DOHH2 (cell line): ENCODE results near the gene SLC2A13.

ENCODE experiments used
- H3F3A ChIP-seq: fragments of 200-600 bp; sonication (generic), shearing (Covaris generic); 2 replicates; pipeline ENCODE4 v1.6.0; 2016; ENCODE audit warnings: antibody characterized with exemption, mild to moderate bottlenecking; ENCODE audit not compliant: control insufficient read depth, insufficient read depth
- H3K27ac ChIP-seq: fragments of 200-600 bp; sonication (generic); 2 replicates; pipeline ENCODE4 v1.5.1; 2014; ENCODE audit warnings: low read depth, mild to moderate bottlenecking, low read length, moderate library complexity
- H3K27me3 ChIP-seq: fragments of 200-600 bp; sonication (generic); 2 replicates; pipeline ENCODE4 v1.6.1; 2014; ENCODE audit warnings: mild to moderate bottlenecking, low read length, mixed read lengths; ENCODE audit not compliant: control insufficient read depth
- H3K36me3 ChIP-seq: fragments of 200-600 bp; sonication (generic); 2 replicates; pipeline ENCODE4 v1.6.1; 2014; ENCODE audit warnings: mild to moderate bottlenecking, low read length, moderate library complexity, mixed read lengths; ENCODE audit not compliant: control insufficient read depth
- H3K4me1 ChIP-seq: fragments of 200-600 bp; sonication (generic); 2 replicates; pipeline ENCODE4 v1.6.1; 2014; ENCODE audit warnings: mild to moderate bottlenecking, low read length, mixed read lengths; ENCODE audit not compliant: control insufficient read depth
- H3K4me2 ChIP-seq: fragments of 200-600 bp; sonication (generic); 2 replicates; pipeline ENCODE4 v1.6.0; 2014; ENCODE audit warnings: mild to moderate bottlenecking, low read length, moderate library complexity
- H3K4me3 ChIP-seq: fragments of 200-600 bp; sonication (generic); 2 replicates; pipeline ENCODE4 v1.5.1; 2014; ENCODE audit warnings: mild to moderate bottlenecking, low read length, mixed read lengths
- H3K79me2 ChIP-seq: fragments of 200-600 bp; sonication (generic); 2 replicates; pipeline ENCODE4 v1.6.1; 2014; ENCODE audit warnings: mild to moderate bottlenecking, low read length, mixed read lengths; ENCODE audit not compliant: control insufficient read depth
- H3K9me2 ChIP-seq: fragments of 200-600 bp; sonication (generic); replicated peaks from 2 replicates; pipeline ENCODE4 v1.6.1; 2014; ENCODE audit warnings: mild to moderate bottlenecking, low read length, mixed read lengths; ENCODE audit not compliant: control insufficient read depth
- H3K9me3 ChIP-seq: fragments of 200-600 bp; sonication (generic); 2 replicates; pipeline ENCODE4 v1.6.1; 2014; ENCODE audit warnings: antibody characterized with exemption, low read length, mixed read lengths; ENCODE audit not compliant: control insufficient read depth, insufficient read depth
- H4K20me1 ChIP-seq: fragments of 200-600 bp; sonication (generic); 2 replicates; pipeline ENCODE4 v1.6.0; 2014; ENCODE audit warnings: low read depth, mild to moderate bottlenecking, antibody characterized with exemption, low read length, moderate library complexity; ENCODE audit not compliant: control insufficient read depth, insufficient read depth
- EZH2phosphoT487 ChIP-seq: fragments of 200-600 bp; sonication (generic); IDR thresholded peaks from 2 replicates; pipeline ENCODE4 v1.6.1; 2017; ENCODE audit warnings: borderline replicate concordance, mild to moderate bottlenecking, antibody characterized with exemption, low read length, moderate library complexity, mixed read lengths
- TF ChIP-seq, protein P1 (sequence below): fragments of 200-600 bp; sonication (generic); IDR thresholded peaks from one replicate; pipeline ENCODE4 v1.5.1; 2014; ENCODE audit warnings: antibody characterized with exemption, mild to moderate bottlenecking, low read depth, low read length; ENCODE audit not compliant: poor library complexity, severe bottlenecking

Gene SLC2A13

DNA sequence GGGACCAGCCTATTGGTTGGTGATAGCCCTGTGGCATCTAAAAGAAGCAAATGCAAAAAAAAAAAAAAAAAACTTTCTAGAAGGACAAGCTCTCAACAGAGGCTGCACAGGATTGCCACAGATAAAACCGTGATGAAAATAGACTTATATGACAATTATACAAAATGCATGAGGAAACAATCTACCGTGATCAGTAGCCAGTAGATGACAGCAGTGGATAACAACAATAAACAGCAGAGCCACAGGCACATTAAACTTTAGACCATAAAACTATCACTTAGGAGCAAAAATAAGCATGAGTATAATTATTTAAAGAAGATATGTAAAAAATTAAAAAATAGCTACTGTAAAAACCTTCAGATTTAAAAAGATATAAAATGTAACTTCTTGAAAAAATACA lies 302.7 kb downstream of the SLC2A13 start:
- H3K9me3 ChIP-seq, result no peaks in the 10 kb centered on the region
- H4K20me1 ChIP-seq, result no peaks in the 10 kb centered on the region
- TF ChIP-seq, protein P1, sequence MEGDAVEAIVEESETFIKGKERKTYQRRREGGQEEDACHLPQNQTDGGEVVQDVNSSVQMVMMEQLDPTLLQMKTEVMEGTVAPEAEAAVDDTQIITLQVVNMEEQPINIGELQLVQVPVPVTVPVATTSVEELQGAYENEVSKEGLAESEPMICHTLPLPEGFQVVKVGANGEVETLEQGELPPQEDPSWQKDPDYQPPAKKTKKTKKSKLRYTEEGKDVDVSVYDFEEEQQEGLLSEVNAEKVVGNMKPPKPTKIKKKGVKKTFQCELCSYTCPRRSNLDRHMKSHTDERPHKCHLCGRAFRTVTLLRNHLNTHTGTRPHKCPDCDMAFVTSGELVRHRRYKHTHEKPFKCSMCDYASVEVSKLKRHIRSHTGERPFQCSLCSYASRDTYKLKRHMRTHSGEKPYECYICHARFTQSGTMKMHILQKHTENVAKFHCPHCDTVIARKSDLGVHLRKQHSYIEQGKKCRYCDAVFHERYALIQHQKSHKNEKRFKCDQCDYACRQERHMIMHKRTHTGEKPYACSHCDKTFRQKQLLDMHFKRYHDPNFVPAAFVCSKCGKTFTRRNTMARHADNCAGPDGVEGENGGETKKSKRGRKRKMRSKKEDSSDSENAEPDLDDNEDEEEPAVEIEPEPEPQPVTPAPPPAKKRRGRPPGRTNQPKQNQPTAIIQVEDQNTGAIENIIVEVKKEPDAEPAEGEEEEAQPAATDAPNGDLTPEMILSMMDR, result no peak
- no peak for TF ChIP-seq EZH2phosphoT487

DNA sequence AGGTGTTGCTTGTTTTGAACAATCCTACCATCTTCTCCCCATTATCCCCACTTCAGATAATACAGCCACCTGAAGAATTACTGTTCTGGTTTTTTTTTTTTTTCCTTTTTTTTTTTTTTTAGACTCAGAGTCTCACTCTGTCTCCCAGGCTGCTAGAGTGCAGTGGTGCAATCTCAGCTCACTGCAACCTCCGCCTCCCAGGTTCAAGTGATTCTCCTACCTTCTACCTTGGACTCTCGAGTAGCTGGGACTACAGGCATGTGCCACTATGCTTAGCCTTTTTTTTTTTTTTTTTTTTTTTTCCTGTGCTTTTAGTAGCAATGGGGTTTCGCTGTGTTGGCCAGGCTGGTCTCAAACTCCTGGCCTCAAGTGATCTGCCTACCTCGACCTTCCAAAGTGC lies 306.9 kb downstream of the SLC2A13 start:
- H3K4me1 ChIP-seq, result no peaks in the 10 kb centered on the region

More for the DNA sequence above, 302.7 kb downstream of the SLC2A13 start:
- Histone ChIP-seq H3K27me3 (no peaks in the 10 kb centered on the region), H3K36me3 (no peaks in the 10 kb centered on the region), H3K4me1 (no peaks in the 10 kb centered on the region), H3K4me3 (no peak overlapping the region), H3K79me2 (no peaks in the 10 kb centered on the region), H3K4me2 (no peak overlapping the region), H3K9me2 (no peaks in the 10 kb centered on the region), H3K27ac (no peak overlapping the region), H3F3A (no peaks in the 10 kb centered on the region)

DNA sequence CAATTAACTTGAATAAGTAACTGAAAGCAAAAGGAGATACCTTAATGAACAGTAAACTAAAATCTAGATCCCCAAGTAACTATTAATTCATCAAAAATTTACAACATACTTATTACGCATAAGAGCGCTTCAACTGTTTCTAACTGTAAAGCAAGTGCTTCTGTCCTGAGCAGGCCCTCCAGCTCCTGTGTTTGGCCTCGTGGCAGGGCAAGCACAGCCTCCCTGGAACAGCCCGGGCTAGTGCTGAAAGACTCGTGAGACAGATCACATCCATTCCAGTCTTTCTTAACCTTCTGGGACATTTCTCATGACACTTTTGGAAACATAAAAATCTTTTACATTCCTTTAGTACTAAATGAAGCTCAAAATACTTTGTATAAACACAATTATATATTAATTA lies 307.5 kb downstream of the SLC2A13 start:
- H3K27me3 ChIP-seq, result no peaks in the 10 kb centered on the region
- H3K4me1 ChIP-seq, result no peaks in the 10 kb centered on the region
- H3K4me3 ChIP-seq, result no peak overlapping the region
- H3F3A ChIP-seq, result no peaks in the 10 kb centered on the region
- no peaks in the 10 kb centered on the region for H3K9me2 ChIP-seq
- H3K4me2 ChIP-seq, result no peak overlapping the region
- no peaks in the 10 kb centered on the region for H3K79me2 ChIP-seq
- H3K36me3 ChIP-seq, result no peaks in the 10 kb centered on the region
- TF ChIP-seq, protein P1, result no peak
- TF ChIP-seq EZH2phosphoT487, result no peak
- no peaks in the 10 kb centered on the region for H4K20me1 ChIP-seq
- H3K27ac ChIP-seq, result no peak overlapping the region
- no peaks in the 10 kb centered on the region for H3K9me3 ChIP-seq

More for the DNA sequence above, 306.9 kb downstream of the SLC2A13 start:
- Histone ChIP-seq H4K20me1 (no peaks in the 10 kb centered on the region), H3K36me3 (no peaks in the 10 kb centered on the region), H3K27me3 (no peaks in the 10 kb centered on the region), H3K9me3 (no peaks in the 10 kb centered on the region), H3K4me2 (no peak overlapping the region), H3K4me3 (no peak overlapping the region), H3K27ac (no peak overlapping the region), H3K9me2 (no peaks in the 10 kb centered on the region), H3F3A (no peaks in the 10 kb centered on the region), H3K79me2 (no peaks in the 10 kb centered on the region)
- no peak for TF ChIP-seq EZH2phosphoT487
- TF ChIP-seq, protein P1, result no peak
